SK-N-SH (cell line): ENCODE measurements around the gene MPPE1. TPM values are rescaled to one million over a fixed set of nuclear protein-coding genes. Genes with fewer than 3 reads are reported as not detected.

Experiments
- CTCF ChIA-PET: fragments of 300-600, 350-600 bp; formaldehyde crosslinking; extraction: SDS; loops from one replicate; lab custom pipeline; 2021; lab: Yijun Ruan, JAX
- POLR2A ChIA-PET: fragments of 350-600 bp; sonication (Branson Sonifier 250); formaldehyde crosslinking; extraction: SDS; loops from one replicate; lab custom pipeline; 2020; ENCODE audit warnings: antibody characterized with exemption, inconsistent platforms; lab: Yijun Ruan, JAX
- DNase-seq: peaks from one replicate; pipeline ENCODE4 v3.0.0; 2012
- H2AFZ ChIP-seq: fragments of 200-600 bp; sonication (generic); 2 replicates; pipeline ENCODE4 v1.8.1; 2016; ENCODE audit warnings: antibody characterized with exemption, mild to moderate bottlenecking, low read depth
- H3F3A ChIP-seq: fragments of 200-600 bp; sonication (generic); replicated peaks from 2 replicates; pipeline ENCODE3; 2016; ENCODE audit warnings: antibody characterized with exemption, mild to moderate bottlenecking; ENCODE audit not compliant: insufficient read depth
- H3K27ac ChIP-seq, 2 experiments: fragments of 200-500 bp in 1 of 2; fragments of 200-600 bp in 1 of 2; sonication (Bioruptor generic) in 1 of 2; sonication (generic), shearing (Covaris generic) in 1 of 2; 2 replicates each; pipeline versions ENCODE4 v1.5.1 to v1.6.1; 2014 to 2016; ENCODE audit warnings: low read depth in 2 of 2, inconsistent platforms in 1 of 2, low read length in 1 of 2, mild to moderate bottlenecking in 1 of 2, mixed read lengths in 1 of 2
- H3K27me3 ChIP-seq: fragments of 200-600 bp; sonication (generic), shearing (Covaris generic); 2 replicates; pipeline ENCODE4 v1.6.1; 2016; ENCODE audit warnings: mixed run types; ENCODE audit not compliant: insufficient read depth
- H3K36me3 ChIP-seq, 2 experiments: fragments of 200-500 bp in 1 of 2; fragments of 200-600 bp in 1 of 2; sonication (Bioruptor generic) in 1 of 2; sonication (generic) in 1 of 2; replicated peaks in 1 of 2; 2 replicates each; pipeline versions ENCODE3 to v1.5.1; 2014 to 2016; ENCODE audit warnings: low read length in 1 of 2, mild to moderate bottlenecking in 1 of 2; ENCODE audit not compliant: insufficient read depth in 2 of 2, control insufficient read depth in 1 of 2
- H3K4me1 ChIP-seq, 2 experiments: fragments of 200-500 bp in 1 of 2; fragments of 200-600 bp in 1 of 2; sonication (Bioruptor generic) in 1 of 2; sonication (generic), shearing (Covaris generic) in 1 of 2; 2 replicates each; pipeline versions ENCODE4 v1.5.1 to v1.6.1; 2014 to 2016; ENCODE audit warnings: low read depth in 1 of 2, low read length in 1 of 2, mixed run types in 1 of 2; ENCODE audit not compliant: insufficient read depth in 2 of 2, control insufficient read depth in 1 of 2
- H3K4me2 ChIP-seq: fragments of 200-600 bp; sonication (generic), shearing (Covaris generic); 2 replicates; pipeline ENCODE4 v1.6.1; 2017; ENCODE audit warnings: mixed run types
- H3K4me3 ChIP-seq, 2 experiments: fragments of 200-500 bp in 1 of 2; fragments of 200-600 bp in 1 of 2; sonication (Bioruptor generic) in 1 of 2; sonication (generic), shearing (Covaris generic) in 1 of 2; 2 replicates each; pipeline versions ENCODE4 v1.5.1 to v1.8.1; 2014 to 2016; ENCODE audit warnings: low read depth in 2 of 2, inconsistent platforms in 1 of 2, low read length in 1 of 2, mild to moderate bottlenecking in 1 of 2, mixed read lengths in 1 of 2, moderate library complexity in 1 of 2
- H3K79me2 ChIP-seq: fragments of 200-600 bp; sonication (generic); 2 replicates; pipeline ENCODE4 v1.8.1; 2017; ENCODE audit warnings: mild to moderate bottlenecking; ENCODE audit not compliant: insufficient read depth
- H3K9ac ChIP-seq: fragments of 200-600 bp; sonication (generic); 2 replicates; pipeline ENCODE4 v1.6.1; 2017; ENCODE audit warnings: mixed run types
- H3K9me2 ChIP-seq: fragments of 200-600 bp; sonication (generic); 2 replicates; pipeline ENCODE4 v1.6.1; 2017; ENCODE audit warnings: mixed run types
- H3K9me3 ChIP-seq: fragments of 200-600 bp; sonication (generic); 2 replicates; pipeline ENCODE4 v1.6.1; 2017; ENCODE audit warnings: mixed run types, mild to moderate bottlenecking, moderate library complexity
- H4K20me1 ChIP-seq: fragments of 200-600 bp; sonication (generic); 2 replicates; pipeline ENCODE4 v1.6.1; 2017; ENCODE audit warnings: mild to moderate bottlenecking, mixed run types; ENCODE audit not compliant: insufficient read depth
- ELF1 ChIP-seq: IDR thresholded peaks from 2 replicates; pipeline ENCODE4 v1.4.0; 2012
- FOXM1 ChIP-seq: IDR thresholded peaks from 2 replicates; pipeline ENCODE4 v1.4.0; 2012; ENCODE audit warnings: low read depth, mild to moderate bottlenecking
- GABPA ChIP-seq: IDR thresholded peaks from 2 replicates; pipeline ENCODE4 v1.4.0; 2012; ENCODE audit warnings: low read depth, mild to moderate bottlenecking
- GATA2 ChIP-seq: sonication (generic); formaldehyde crosslinking; IDR thresholded peaks from 2 replicates; pipeline ENCODE4 v1.5.0; 2020; ENCODE audit warnings: mild to moderate bottlenecking, missing genetic modification reagents
- JUND ChIP-seq: IDR thresholded peaks from 2 replicates; pipeline ENCODE4 v1.4.0; 2012
- MEF2A ChIP-seq: IDR thresholded peaks from 2 replicates; pipeline ENCODE4 v1.4.0; 2012; ENCODE audit warnings: low read depth, borderline replicate concordance
- MXI1 ChIP-seq: IDR thresholded peaks from 2 replicates; pipeline ENCODE4 v1.6.1; 2012; ENCODE audit warnings: mild to moderate bottlenecking, low read depth, low read length, improper control_type of control experiment
- NFIC ChIP-seq: IDR thresholded peaks from 2 replicates; pipeline ENCODE4 v1.4.0; 2012; ENCODE audit warnings: borderline replicate concordance
- RCOR1 ChIP-seq: fragments of 150-350 bp; IDR thresholded peaks from 2 replicates; pipeline ENCODE4 v1.6.1; 2017; ENCODE audit warnings: antibody characterized with exemption, low read length
- RFX5 ChIP-seq: IDR thresholded peaks from 2 replicates; pipeline ENCODE4 v1.6.1; 2012; ENCODE audit warnings: mild to moderate bottlenecking, improper control_type of control experiment, low read length
- RXRA ChIP-seq: IDR thresholded peaks from 2 replicates; pipeline ENCODE4 v1.4.0; 2012; ENCODE audit warnings: low read depth, mild to moderate bottlenecking, borderline replicate concordance
- SIN3A ChIP-seq: IDR thresholded peaks from 2 replicates; pipeline ENCODE4 v1.6.1; 2012; ENCODE audit warnings: low read depth, mild to moderate bottlenecking, low read length, moderate library complexity, borderline replicate concordance
- SMC3 ChIP-seq: IDR thresholded peaks from 2 replicates; pipeline ENCODE4 v1.6.1; 2012; ENCODE audit warnings: low read depth, low read length, improper control_type of control experiment
- TAF1 ChIP-seq: IDR thresholded peaks from 2 replicates; pipeline ENCODE4 v1.6.1; 2012; ENCODE audit warnings: low read depth, mild to moderate bottlenecking, low read length, moderate library complexity, borderline replicate concordance
- TCF12 ChIP-seq: IDR thresholded peaks from 2 replicates; pipeline ENCODE4 v1.4.0; 2012
- TEAD4 ChIP-seq: IDR thresholded peaks from 2 replicates; pipeline ENCODE4 v1.4.0; 2012; ENCODE audit warnings: mild to moderate bottlenecking, borderline replicate concordance; ENCODE audit not compliant: insufficient read depth
- YY1 ChIP-seq: IDR thresholded peaks from 2 replicates; pipeline ENCODE4 v1.4.0; 2012; ENCODE audit warnings: low read depth, mild to moderate bottlenecking
- WGBS: methylation state at CpG from one replicate; pipeline ENCODE4 v1.1.6; 2017; ENCODE audit warnings: low lambda C conversion rate; 5-methylcytosine and 5-hydroxymethylcytosine counted together
- polyA plus RNA-seq, 3 experiments: library from polyadenylated mRNA; depleted of rRNA; stranded (reverse); fragments of >200 nt; gene quantifications; 2 replicates each; pipeline ENCODE4 v1.2.3, GENCODE V29; 2012
- TF ChIP-seq, protein P1 (sequence below): IDR thresholded peaks from 2 replicates; pipeline ENCODE4; 2012
- TF ChIP-seq, protein P2 (sequence below): fragments of 150-350 bp; IDR thresholded peaks from 2 replicates; pipeline ENCODE4 v1.6.1; 2017; ENCODE audit warnings: antibody characterized with exemption, low read length, low read depth, borderline replicate concordance
- TF ChIP-seq, protein P3 (sequence below): IDR thresholded peaks from 2 replicates; pipeline ENCODE4 v1.4.0; 2012; ENCODE audit warnings: low read depth
- TF ChIP-seq, protein P4 (sequence below): IDR thresholded peaks from 2 replicates; pipeline ENCODE4 v1.4.0; 2012; ENCODE audit warnings: low read depth, borderline replicate concordance

MPPE1 gene
- polyA plus RNA-seq, 1 of the 3 experiments (the other 2 are of a cell fraction), result 13.2 TPM

DNA sequence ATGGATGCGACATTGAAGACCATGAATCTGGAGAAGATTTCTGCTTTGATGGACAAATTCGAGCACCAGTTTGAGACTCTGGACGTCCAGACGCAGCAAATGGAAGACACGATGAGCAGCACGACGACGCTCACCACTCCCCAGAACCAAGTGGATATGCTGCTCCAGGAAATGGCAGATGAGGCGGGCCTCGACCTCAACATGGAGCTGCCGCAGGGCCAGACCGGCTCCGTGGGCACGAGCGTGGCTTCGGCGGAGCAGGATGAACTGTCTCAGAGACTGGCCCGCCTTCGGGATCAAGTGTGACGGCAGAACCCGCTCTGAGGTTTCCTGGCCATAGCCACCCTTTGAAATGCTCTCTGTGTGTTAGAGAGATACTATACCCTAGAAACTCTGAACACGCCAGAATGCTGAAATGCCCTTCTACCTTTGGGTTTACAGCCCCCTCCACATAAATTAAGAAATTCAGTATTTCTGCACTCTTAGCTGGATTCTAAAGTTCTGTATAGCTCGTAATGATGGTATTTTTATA, 56.2 kb downstream of the MPPE1 start:
- peaks cover 12% of the 10 kb centered on the region; the same call in 1 of the 2 replicates for H4K20me1 ChIP-seq
- H3K9me3 ChIP-seq, result no peaks in the 10 kb centered on the region
- peak overlapping the region; percentile 85; the same call in 1 of the 2 replicates for H2AFZ ChIP-seq
- peaks cover 0 to 21% of the 10 kb centered on the region in 2 experiments for H3K36me3 ChIP-seq
- peak; percentile 50 for DNase-seq
- H3K9me2 ChIP-seq, result no peaks in the 10 kb centered on the region
- H3K9ac ChIP-seq, result peak overlapping the region; percentile 97
- peaks cover 15% of the 10 kb centered on the region for H3F3A ChIP-seq
- no peaks in the 10 kb centered on the region; the same call in 1 of the 2 replicates for H3K27me3 ChIP-seq
- peak overlapping the region; percentile 87 for H3K4me2 ChIP-seq
- peaks cover 34% of the 10 kb centered on the region for H3K79me2 ChIP-seq
- H3K4me1 ChIP-seq, result peaks cover 4 to 17% of the 10 kb centered on the region in 2 experiments; a peak in 3 of 4 replicates
- H3K4me3 ChIP-seq, result peak overlapping the region; percentile 95 to 100
- CTCF ChIA-PET, result no interaction called here
- TF ChIP-seq TCF12 (no peak), JUND (no peak), TEAD4 (no peak), RXRA (no peak), GATA2 (CRISPR knock-in tag) (no peak), MEF2A (no peak), MXI1 (no peak), FOXM1 (no peak), RCOR1 (no peak), YY1 (no peak), GABPA (no peak), SMC3 (no peak)
- TF ChIP-seq, protein P1, sequence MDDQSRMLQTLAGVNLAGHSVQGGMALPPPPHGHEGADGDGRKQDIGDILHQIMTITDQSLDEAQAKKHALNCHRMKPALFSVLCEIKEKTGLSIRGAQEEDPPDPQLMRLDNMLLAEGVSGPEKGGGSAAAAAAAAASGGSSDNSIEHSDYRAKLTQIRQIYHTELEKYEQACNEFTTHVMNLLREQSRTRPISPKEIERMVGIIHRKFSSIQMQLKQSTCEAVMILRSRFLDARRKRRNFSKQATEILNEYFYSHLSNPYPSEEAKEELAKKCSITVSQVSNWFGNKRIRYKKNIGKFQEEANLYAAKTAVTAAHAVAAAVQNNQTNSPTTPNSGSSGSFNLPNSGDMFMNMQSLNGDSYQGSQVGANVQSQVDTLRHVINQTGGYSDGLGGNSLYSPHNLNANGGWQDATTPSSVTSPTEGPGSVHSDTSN, result no peak
- TF ChIP-seq, protein P2, sequence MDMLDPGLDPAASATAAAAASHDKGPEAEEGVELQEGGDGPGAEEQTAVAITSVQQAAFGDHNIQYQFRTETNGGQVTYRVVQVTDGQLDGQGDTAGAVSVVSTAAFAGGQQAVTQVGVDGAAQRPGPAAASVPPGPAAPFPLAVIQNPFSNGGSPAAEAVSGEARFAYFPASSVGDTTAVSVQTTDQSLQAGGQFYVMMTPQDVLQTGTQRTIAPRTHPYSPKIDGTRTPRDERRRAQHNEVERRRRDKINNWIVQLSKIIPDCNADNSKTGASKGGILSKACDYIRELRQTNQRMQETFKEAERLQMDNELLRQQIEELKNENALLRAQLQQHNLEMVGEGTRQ, result no peak
- TF ChIP-seq, protein P3, sequence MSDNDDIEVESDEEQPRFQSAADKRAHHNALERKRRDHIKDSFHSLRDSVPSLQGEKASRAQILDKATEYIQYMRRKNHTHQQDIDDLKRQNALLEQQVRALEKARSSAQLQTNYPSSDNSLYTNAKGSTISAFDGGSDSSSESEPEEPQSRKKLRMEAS, result no peak
- TF ChIP-seq, all 33 proteins: peak for 0
- 2% methylated on average over 13 of the region's 23 CpGs for WGBS
- peak overlapping the region; percentile 71 to 90 for H3K27ac ChIP-seq
- POLR2A ChIA-PET, result no interaction called here

DNA sequence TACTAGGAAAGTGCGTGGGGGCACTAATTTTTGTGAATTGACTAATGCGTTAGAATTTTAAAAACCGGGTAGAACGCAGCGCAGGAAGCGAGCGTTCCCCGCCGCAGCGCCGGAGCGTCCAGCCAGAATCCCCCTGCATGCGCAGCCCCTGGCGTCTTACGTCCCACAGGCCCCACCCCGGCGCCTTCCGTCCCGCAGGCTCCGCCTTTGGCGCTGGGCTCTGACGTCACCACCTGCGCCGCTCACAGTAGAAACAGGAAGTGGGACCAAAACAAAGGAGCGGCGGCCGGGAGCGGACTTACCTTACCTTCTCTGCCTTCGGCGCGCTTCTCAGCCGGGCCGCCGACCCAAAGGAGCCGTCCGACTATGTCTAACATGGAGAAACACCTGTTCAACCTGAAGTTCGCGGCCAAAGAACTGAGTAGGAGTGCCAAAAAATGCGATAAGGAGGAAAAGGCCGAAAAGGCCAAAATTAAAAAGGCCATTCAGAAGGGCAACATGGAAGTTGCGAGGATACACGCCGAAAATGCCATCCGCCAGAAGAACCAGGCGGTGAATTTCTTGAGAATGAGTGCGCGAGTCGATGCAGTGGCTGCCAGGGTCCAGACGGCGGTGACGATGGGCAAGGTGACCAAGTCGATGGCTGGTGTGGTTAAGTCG, 56.8 kb downstream of the MPPE1 start, which contains the start of gene CHMP1B:
Gene CHMP1B (plus strand): TSS at position 268 of the 660 bp plus-strand sequence. CDS start 99 bp downstream, at position 367.
- Histone ChIP-seq H2AFZ (peak within 1 kb of the TSS; percentile 85), H3K79me2 (peaks cover 34% of the 10 kb centered on the region), H3K27me3 (no peaks in the 10 kb centered on the region; the same call in 1 of the 2 replicates), H3K36me3 (peaks cover 0 to 21% of the 10 kb centered on the region in 2 experiments), H4K20me1 (peaks cover 12% of the 10 kb centered on the region; the same call in 1 of the 2 replicates), H3K4me3 (peak within 1 kb of the TSS; percentile 95 to 100), H3K4me1 (peaks cover 0 to 17% of the 10 kb centered on the region in 2 experiments; a peak in 2 of 4 replicates), H3K27ac (peak within 1 kb of the TSS; percentile 71 to 90), H3F3A (peaks cover 9% of the 10 kb centered on the region), H3K9me3 (no peaks in the 10 kb centered on the region), H3K4me2 (peak within 1 kb of the TSS; percentile 87), H3K9ac (peak within 1 kb of the TSS; percentile 97), H3K9me2 (no peaks in the 10 kb centered on the region)
- peak; percentile 94 for DNase-seq
- CTCF ChIA-PET, result no interaction called here
- 1% methylated on average over 48 of the region's 53 CpGs for WGBS
- POLR2A ChIA-PET, result no interaction called here
- 0 out of 2 replicates have a peak, but pooled peaks have one; percentile 51 for TF ChIP-seq RFX5
- peak; percentile 100 for TF ChIP-seq ELF1
- TF ChIP-seq, protein P1, result 0 out of 2 replicates have a peak, but pooled peaks have one; percentile 32
- TF ChIP-seq SIN3A, result peak; percentile 93; the same call in 1 of the 2 replicates
- 0 out of 2 replicates have a peak, but pooled peaks have one; percentile 6 for TF ChIP-seq NFIC
- peak; percentile 72 for TF ChIP-seq RCOR1
- TF ChIP-seq, protein P3, result peak; percentile 72; the same call in 1 of the 2 replicates
- TF ChIP-seq, protein P4, sequence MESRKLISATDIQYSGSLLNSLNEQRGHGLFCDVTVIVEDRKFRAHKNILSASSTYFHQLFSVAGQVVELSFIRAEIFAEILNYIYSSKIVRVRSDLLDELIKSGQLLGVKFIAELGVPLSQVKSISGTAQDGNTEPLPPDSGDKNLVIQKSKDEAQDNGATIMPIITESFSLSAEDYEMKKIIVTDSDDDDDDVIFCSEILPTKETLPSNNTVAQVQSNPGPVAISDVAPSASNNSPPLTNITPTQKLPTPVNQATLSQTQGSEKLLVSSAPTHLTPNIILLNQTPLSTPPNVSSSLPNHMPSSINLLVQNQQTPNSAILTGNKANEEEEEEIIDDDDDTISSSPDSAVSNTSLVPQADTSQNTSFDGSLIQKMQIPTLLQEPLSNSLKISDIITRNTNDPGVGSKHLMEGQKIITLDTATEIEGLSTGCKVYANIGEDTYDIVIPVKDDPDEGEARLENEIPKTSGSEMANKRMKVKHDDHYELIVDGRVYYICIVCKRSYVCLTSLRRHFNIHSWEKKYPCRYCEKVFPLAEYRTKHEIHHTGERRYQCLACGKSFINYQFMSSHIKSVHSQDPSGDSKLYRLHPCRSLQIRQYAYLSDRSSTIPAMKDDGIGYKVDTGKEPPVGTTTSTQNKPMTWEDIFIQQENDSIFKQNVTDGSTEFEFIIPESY, result no peak
- peak; percentile 88 for TF ChIP-seq TAF1
